ENCODE data around the gene CDK14. TPM values are rescaled to one million over a fixed set of nuclear protein-coding genes. Genes with fewer than 3 reads are reported as not detected.
"Not testable (repeated sequence)": the region's sequence is repeated elsewhere in the genome, so short reads cannot be mapped to it uniquely, and the experiment has no call there.

The CDK14 gene
- total RNA-seq, 4 donors from 2014 or later = 1.1 to 12.7 (median 5.8) TPM

DNA sequence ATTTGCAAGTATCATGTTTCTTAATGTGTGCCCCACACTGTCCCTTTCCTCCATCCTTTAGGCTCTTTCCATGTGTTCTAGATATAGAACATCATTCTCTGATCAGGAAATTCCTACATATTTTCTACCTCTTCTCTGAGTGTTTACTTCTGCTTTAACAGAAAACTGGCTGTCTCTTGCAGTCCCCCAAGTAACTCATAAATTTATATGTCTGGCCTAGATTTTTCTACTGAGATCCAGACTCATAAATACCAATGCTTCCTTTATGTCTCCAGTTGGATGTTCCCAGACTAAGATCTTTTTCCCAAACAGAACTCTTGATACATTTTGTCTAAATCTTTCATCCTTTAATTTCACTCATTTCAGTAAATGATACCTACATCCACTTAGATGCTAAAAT is 181.8 kb downstream of the CDK14 start:
- intact Hi-C loops (cut with DNase I; ENCODE audit: low total_unique reads) = no loop called here
- no peak for DNase-seq (ENCODE audit: low spot score in 2 of 2)

DNA sequence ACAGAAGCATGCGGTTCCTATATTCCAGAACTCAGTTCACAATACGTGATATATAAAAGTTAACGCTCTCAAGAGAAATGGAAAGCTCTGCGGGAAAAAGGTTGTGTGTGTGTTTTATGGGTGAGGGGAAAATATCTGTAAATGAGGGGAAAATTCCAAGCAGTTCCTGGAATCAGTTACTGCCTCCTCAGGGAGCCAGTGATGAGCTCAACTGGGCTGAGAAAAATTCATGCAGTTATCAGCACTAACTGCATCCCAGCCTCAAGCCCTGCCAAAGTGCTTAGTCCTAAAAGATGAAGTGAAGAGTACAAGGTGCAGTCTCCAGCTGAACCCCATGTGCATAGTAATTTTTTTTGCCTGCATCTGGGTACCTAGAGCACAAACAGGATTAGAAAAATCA is 191.9 kb downstream of the CDK14 start:
- H3K4me3 ChIP-seq (ENCODE audit: low read depth, poor library complexity, severe bottlenecking) = no peak overlapping the region
- no peak for TF ChIP-seq POLR2A (IDR thresholded peaks at IDR 0.05)
- TF ChIP-seq, protein P1, sequence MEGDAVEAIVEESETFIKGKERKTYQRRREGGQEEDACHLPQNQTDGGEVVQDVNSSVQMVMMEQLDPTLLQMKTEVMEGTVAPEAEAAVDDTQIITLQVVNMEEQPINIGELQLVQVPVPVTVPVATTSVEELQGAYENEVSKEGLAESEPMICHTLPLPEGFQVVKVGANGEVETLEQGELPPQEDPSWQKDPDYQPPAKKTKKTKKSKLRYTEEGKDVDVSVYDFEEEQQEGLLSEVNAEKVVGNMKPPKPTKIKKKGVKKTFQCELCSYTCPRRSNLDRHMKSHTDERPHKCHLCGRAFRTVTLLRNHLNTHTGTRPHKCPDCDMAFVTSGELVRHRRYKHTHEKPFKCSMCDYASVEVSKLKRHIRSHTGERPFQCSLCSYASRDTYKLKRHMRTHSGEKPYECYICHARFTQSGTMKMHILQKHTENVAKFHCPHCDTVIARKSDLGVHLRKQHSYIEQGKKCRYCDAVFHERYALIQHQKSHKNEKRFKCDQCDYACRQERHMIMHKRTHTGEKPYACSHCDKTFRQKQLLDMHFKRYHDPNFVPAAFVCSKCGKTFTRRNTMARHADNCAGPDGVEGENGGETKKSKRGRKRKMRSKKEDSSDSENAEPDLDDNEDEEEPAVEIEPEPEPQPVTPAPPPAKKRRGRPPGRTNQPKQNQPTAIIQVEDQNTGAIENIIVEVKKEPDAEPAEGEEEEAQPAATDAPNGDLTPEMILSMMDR (IDR thresholded peaks at IDR 0.05) = no peak
- DNase-seq (ENCODE audit: low spot score in 2 of 2) = no peak
- intact Hi-C loops (cut with DNase I; ENCODE audit: low total_unique reads) = no loop called here
- WGBS, 2 donors = 69 to 72% methylated on average over 4 of the region's 4 CpGs

More for the DNA sequence above, 181.8 kb downstream of the CDK14 start:
- no peak overlapping the region for H3K4me3 ChIP-seq (ENCODE audit: low read depth, poor library complexity, severe bottlenecking)
- TF ChIP-seq, protein P1 (IDR thresholded peaks at IDR 0.05) = no peak
- TF ChIP-seq POLR2A (IDR thresholded peaks at IDR 0.05) = no peak

DNA sequence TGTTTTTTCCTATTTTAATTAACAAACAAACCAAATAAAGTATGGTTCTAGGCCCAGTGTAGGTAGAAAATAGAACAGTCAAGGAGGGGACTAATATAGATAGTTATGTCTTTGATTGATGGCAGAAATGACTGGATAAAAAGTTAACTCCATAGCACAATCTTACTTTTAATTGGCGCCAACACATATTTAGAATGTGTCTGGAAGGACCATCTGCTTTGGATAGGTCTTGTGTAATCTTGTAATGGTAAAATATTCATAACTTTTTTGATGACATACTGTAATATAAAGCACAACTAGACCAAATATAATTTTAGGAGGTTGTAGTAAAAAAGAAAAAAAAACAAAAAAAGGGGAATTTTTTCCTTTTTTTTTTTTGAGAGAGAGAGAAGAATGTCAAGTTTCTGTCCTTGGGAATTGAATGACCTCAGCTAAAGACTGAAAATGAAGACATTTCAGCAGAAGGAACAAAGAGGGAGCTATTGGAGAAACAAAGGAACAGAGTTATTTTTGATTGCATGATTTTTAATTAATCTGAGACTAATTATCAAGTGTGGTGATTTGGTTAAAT is 193.7 kb downstream of the CDK14 start:
- DNase-seq (ENCODE audit: low spot score in 2 of 2) = no peak
- 98% methylated on average over 1 of the region's 1 CpG for WGBS, 2 donors
- H3K4me3 ChIP-seq (ENCODE audit: low read depth, poor library complexity, severe bottlenecking) = no peak overlapping the region
- intact Hi-C loops (cut with DNase I; ENCODE audit: low total_unique reads) = no loop called here
- TF ChIP-seq, protein P1 (IDR thresholded peaks at IDR 0.05) = no peak
- TF ChIP-seq POLR2A (IDR thresholded peaks at IDR 0.05) = no peak

DNA sequence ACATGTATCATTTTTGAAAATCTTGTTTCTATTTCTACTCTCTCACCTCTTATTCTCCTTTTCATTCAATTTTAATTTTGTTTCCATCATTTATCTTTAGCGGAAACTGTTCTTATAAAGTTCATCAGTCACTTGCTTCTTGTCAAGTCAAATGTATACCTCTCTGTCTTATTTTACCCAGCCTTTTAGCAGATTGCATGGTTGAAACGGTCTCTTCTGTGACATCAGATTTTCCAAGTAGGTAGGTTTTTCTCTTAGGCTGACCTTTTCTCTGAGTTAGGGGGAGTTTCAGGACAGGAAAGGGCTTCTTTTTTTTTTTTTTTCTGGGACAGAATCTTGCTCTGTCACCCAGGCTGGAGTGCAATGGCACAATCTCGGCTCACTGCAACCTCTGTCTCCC is 195.5 kb downstream of the CDK14 start:
- no peak for TF ChIP-seq POLR2A (IDR thresholded peaks at IDR 0.05)
- TF ChIP-seq, protein P1 (IDR thresholded peaks at IDR 0.05) = no peak
- intact Hi-C loops (cut with DNase I; ENCODE audit: low total_unique reads) = no loop called here
- 64 to 83% methylated on average over 3 of the region's 3 CpGs for WGBS, 2 donors
- no peak for DNase-seq (ENCODE audit: low spot score in 2 of 2)
- H3K4me3 ChIP-seq (ENCODE audit: low read depth, poor library complexity, severe bottlenecking) = no peak overlapping the region

DNA sequence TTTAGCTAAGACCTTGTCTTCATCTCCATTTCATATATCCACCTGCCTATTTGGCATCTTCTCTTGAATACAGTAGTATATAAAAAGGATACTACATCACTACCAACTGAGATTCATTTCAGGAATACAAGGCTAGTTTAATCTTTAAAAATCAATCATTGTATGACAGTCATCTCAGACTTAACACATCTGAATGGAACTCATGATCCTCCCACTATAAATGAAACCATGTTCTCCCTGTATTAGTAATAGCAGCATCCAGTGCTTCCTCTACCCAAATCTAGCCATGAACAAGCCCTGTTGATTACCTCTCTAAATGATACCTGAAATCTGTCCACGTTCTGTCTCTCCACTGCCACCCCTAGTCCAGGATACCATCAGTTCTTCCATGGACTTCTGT is 196.2 kb downstream of the CDK14 start:
- no peak for TF ChIP-seq POLR2A (IDR thresholded peaks at IDR 0.05)
- TF ChIP-seq, protein P1 (IDR thresholded peaks at IDR 0.05) = no peak
- H3K4me3 ChIP-seq (ENCODE audit: low read depth, poor library complexity, severe bottlenecking) = no peak overlapping the region
- 84 to 88% methylated on average over 1 of the region's 1 CpG for WGBS, 2 donors
- intact Hi-C loops (cut with DNase I; ENCODE audit: low total_unique reads) = no loop called here
- no peak for DNase-seq (ENCODE audit: low spot score in 2 of 2)

DNA sequence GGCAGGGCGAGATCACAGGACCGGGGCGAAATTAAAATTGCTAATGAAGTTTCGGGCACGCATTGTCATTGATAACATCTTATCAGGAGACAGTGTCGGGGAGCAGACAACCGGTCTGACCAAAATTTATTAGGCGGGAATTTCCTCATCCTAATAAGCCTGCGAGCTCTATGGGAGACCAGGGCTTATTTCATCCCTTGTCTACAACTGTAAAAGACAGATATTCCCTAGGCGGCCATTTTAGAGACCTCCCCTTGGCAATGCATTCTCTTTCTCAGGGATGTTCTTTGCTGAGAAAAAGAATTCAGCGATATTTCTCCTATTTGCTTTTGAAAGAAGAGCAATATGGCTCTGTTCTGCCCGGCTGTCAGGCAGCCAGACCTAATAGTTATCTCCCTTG is 198.1 kb downstream of the CDK14 start:
- H3K4me3 ChIP-seq (ENCODE audit: low read depth, poor library complexity, severe bottlenecking); DNase-seq (ENCODE audit: low spot score in 2 of 2); intact Hi-C loops (cut with DNase I; ENCODE audit: low total_unique reads): not testable (repeated sequence)
- WGBS, 2 donors = 95% methylated on average over 12 of the region's 12 CpGs
